ENCODE results near the gene DGCR2.

DGCR2 gene

DNA sequence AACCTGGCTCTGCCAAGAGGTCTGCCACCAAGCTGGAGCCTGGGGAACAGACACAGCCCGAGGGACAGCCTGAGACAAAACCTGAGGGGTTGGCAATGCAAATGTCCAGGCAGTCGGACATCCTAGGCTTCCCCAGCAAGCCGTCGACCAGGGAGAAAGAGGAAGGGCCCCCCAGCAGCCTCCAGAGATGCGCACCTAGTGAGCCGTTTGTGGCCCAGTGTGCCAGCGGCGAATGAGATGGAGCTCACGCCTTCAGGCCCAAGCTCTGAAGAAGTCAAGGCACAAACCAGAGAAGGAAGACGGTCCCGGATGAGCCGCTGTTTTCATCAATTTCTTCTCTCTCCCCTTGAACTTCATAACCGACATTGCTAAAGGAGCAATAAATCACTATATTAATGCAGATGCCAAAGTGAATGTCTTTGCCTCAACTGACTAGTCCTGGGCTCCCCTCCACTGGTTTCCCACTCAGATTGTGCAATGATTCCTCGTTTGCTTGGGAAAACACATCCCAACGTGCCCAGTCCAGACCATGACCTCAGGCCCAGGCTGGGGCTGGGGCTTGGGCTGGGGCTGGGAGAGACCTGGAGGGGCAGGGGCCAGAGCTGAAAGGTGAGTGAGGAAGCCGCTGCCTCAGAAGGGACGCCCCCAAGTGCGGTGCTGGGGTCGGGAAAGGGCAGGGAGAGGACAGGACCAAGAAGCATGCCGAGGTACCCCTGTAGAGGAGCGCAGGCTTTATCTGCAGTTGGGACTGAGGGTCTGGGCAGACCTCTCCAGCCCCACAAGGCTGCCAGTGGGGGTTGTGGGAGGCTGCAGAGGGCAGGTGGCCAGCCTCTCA is 3.5 kb upstream of the DGCR2 start:
- no peak for DNase-seq

DNA sequence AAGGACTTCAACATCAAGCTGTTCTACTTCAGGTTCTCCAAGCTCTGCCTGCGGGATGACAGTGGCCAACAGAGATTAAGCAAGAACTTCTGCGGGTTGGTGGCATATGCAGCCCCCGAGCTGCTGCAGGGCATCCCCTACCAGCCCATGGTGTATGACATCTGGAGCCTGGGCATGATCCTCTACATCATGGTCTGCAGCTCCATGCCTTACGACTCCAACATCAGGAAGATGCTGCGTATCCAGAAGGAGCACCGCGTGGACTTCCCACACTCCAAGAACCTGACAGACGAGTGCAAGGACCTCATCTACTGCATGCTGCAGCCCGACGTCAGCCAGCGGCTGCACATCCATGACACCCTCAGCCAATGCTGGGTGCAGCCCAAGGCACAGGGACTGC is 2.8 kb upstream of the DGCR2 start:
- DNase-seq, result no peak

- DNase-seq, result no peak
Observed at GRCh38 chr22:19124377-19124776, 2.2 kb upstream of the DGCR2 start.

GRCh38 chr22:19123936-19124335 is 1.7 kb upstream of the DGCR2 start:
- DNase-seq, result no peak

DNA sequence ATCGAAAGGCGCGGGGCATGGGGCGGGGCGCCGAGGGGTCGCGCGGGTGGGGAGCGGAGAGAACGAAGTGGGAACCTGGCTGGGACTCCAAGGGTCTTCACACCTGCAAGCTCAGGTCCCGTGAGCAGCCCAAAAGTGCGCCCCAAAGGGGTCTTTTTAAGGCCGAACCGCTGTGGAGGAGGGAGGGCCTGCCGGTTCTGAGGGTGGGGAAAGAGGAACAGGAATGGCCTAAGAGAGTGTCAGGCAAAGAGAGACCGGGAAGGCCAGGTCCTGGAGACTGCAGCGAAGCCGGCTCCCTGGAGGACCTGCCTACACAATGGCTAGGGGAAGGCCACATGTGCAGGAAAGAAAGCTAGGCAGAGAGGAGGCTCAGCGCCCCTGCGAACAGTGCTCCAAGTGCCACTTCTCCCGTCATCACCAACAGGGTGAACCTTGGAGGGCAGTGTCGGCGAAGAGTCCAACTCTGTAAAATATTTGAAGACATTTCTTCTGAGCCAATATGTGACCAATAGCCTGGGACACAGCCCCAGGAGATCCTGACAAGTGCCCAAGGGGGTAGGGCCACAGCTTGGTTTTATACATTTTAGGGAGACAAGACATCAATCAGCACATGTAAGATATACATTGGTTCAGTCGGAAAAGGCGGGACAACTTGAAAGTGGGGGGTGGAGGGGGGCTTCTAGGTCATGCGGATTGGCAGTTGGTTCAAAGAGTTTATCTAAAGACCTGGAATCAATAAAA is 710 bp upstream of the DGCR2 start:
- peak; percentile 44 for DNase-seq

GRCh38 chr22:19121631-19122142 is 525 bp downstream of the DGCR2 start:
- peak; percentile 65 for DNase-seq

- DNase-seq, result no peak
Observed at GRCh38 chr22:19120829-19121630, 1.2 kb downstream of the DGCR2 start.

DNA sequence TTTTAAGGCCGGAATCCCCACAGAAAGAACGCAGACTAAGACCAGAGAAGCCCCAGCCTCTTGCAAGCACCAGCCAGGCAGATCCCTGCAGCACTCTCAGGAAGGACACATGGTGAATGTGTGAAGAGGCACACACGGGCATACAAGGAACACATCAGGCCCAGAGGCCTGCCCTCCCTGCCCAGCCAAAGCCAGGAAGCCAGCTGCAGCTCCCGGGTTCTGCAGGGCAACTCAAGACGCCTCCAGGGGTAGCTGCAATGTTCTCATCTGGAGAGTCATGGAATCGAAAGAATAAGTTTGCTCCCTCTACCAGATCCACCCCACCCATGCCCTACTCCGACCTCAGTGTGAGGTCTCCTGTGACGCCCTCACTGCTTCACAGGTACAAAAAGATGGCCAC is 2.3 kb downstream of the DGCR2 start:
- DNase-seq, result no peak

- DNase-seq, result no peak
Observed at GRCh38 chr22:19118329-19118880, 3.8 kb downstream of the DGCR2 start.

- no peak for DNase-seq
Observed at GRCh38 chr22:19117111-19117512, 5.1 kb downstream of the DGCR2 start.

DNA sequence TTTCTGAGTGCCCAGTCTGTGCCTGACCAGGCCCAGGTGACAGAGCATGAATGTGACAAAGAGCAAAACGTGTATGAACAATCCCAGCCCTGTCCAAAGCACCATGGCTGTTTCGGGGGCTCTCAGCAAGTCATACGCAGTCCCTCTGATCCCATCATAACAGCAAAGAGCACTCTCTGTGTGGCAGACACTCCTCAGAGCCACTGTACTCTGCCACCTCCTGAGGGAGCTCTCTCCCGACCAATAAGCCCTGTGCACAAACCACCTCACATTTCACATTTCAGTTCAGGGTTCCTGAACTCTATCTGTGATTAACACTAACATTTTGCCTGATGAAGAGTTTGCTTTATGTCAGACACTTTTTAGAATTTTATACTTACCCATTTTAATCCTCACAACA is 6.6 kb downstream of the DGCR2 start:
- peak; percentile 66 for DNase-seq

DNA sequence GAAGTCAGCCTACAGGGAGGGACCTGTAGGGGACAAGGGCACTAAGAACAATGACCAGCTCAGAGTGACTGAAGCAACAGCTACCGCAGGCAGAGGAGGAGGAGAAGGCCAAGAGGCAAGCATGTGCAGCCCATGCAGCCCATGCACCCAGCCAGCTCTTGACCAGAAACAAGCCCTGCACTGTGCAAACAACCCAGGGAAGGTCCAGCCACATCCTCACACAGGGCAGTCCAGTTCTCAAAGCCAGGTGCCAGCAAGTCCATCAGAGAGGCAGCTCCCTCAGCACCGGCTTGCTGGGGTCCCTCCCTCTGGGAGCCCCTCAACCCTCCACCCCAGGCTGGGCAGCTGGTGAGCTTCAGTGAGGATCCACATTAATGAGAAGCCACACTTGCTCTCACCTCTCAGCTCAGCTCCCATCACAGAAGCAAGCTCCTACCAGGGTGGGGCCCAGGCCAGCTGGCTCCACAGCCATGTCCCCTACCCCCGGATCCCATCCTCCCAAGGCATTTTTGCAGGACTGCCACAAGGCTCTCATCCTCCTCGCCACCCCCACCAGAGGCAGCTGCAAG is 7.1 kb downstream of the DGCR2 start:
- no peak for DNase-seq

- DNase-seq, result no peak
Observed at GRCh38 chr22:19113429-19113828, 8.8 kb downstream of the DGCR2 start.

- no peak for DNase-seq
Observed at GRCh38 chr22:19111584-19111983, 10.6 kb downstream of the DGCR2 start.

GRCh38 chr22:19111140-19111539 is 11.1 kb downstream of the DGCR2 start:
- DNase-seq, result no peak

DNA sequence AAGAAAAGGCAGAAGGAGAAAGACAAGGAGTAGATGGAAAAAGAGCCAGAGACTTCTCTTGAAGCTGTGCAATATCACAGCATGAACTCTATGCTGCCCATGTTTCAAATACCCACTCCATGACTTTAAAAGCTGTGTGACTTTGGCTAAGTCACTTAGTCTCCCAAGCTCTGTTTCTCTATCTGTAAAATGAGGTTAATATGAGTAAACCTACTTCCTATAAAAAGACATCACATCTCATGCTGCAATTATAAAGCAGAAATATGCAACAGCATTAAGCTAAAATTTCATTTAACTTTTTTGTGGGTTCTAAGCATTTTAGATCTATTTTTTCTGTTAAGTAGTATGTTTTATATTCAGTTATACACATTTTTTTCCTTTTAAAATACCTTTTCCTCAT is 11.6 kb downstream of the DGCR2 start:
- peak; percentile 28 for DNase-seq

DNA sequence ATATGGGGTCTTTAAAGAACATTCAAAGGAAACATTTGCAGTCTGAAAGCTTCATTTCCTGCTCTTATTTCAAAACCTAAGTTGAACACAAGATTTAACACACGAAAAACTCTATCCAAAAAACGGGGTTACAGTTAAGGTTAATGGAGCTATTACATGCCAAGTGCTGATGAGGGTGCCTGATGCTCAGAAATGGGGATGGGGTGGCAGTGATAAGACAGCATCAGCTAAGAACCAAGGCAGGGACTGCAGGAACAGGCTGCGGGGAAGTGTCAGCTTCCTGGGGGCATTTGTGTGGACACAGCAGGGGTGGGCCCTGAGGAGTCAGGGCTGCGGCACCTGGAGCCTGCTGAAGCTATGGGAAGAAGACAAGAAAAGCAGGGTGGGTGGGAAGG is 12.2 kb downstream of the DGCR2 start:
- peak; percentile 62 for DNase-seq

DNA sequence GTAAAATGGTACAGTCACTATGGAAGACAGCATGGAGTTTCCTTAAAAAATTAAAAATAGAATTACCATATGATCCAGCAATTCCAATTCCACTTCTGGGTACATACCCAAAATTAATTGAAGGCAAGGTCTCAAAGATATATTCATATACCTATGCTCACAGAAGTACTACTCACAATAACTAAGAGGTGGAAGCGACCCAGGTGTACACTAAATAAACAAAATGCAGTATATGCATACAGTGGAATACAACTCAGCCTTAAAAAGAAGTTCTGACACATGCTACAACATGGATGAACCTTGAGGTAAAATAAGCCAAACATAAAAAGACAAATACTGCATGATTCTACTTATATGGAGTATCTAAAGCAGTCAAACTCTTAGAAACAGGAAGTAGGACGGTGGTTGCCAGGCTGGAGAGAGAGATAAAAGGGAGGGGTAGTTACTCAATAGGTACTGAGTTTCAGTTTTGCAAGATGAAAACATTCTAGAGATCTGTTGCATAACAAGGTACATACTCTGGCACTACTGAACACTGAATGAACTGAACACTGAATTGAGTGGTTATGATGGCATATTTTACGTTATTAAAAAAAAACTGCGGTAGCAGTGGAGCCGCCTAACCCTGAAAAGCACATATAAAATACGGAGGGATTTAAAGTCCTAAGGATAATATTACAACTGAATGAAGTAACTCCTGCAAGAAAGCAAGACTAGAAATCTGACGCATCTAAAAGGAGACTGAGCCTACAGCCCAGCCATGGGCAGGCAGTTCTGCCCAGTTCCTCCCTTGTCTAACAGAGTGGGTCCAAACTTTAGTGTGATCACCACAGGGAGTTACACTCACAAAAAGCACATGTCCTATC is 12.8 kb downstream of the DGCR2 start:
- peak; percentile 97 for DNase-seq

- peak; percentile 37 for DNase-seq
Observed at GRCh38 chr22:19108807-19109197, 13.4 kb downstream of the DGCR2 start.

- DNase-seq, result no peak
Observed at GRCh38 chr22:19107730-19108074, 14.5 kb downstream of the DGCR2 start.

DNA sequence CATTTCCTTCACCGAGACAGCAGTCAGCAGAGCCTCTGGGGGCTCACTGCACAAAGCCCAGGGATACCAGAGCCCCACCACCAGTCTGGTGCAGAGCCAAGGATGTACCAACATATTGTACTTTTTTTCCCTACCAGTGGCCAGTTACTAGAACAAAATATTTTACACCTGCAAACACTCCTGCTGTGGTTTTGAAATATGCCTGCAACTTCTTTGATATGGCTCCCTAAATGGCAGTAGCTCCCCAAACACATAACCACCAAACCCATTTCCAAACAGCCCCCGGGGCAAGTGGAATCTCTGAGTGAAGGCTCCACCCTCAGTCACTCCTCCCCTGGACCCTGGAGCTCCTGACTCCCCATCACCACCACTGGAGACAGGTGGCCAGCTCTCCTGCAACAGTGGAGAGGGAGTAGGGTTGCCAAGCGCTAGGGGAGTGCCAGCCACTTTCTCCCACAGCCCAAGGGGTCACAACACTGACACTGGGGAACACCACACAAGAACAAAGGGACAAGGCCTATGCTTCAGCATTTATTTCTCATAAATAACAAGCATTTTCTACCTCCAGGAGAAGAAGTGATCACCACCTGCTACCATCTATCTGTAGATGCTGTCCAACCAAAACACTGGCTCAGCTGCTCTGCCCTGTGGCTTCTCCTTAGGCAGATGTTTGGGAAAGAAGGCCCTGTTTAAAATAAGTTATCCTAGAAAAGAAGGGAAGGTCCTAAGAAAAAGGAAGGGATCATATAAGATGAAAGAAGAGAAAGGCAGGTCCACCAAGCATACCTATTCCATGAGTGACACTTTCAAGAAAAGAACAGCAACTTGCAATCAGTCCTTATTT is 15.1 kb downstream of the DGCR2 start:
- DNase-seq, result peak; percentile 22
